Dendritic cell treated with granulocyte-macrophage colony-stimulating factor and Interleukin-4, amounts not matched to agents 40 ng/mL and 50 ng/mL, for 4 days (primary cell): ENCODE results near the gene RNU1-2.
"Not testable (repeated sequence)": the region's sequence is repeated elsewhere in the genome, so short reads cannot be mapped to it uniquely, and the experiment has no call there.

Source experiments
- H3K27ac Mint-ChIP-seq: one replicate; pipeline ENCODE4 v1.8.0; 2022; ENCODE audit warnings: mild to moderate bottlenecking, mixed read lengths
- H3K27me3 Mint-ChIP-seq: one replicate; pipeline ENCODE4 v1.8.0; 2022; ENCODE audit warnings: mild to moderate bottlenecking, mixed read lengths
- H3K36me3 Mint-ChIP-seq: one replicate; pipeline ENCODE4 v1.8.0; 2022; ENCODE audit warnings: low read depth, mixed read lengths
- H3K4me1 Mint-ChIP-seq: one replicate; pipeline ENCODE4 v1.8.0; 2022; ENCODE audit warnings: low read depth, mixed read lengths
- H3K4me3 Mint-ChIP-seq: one replicate; pipeline ENCODE4 v1.8.0; 2022; ENCODE audit warnings: mild to moderate bottlenecking, moderate library complexity, mixed read lengths
- H3K9me3 Mint-ChIP-seq: one replicate; pipeline ENCODE4 v1.8.0; 2022; ENCODE audit warnings: mixed read lengths
- intact Hi-C: fragments of 100-400 bp; cut with micrococcal nuclease; formaldehyde crosslinking; loops from one replicate; pipeline ENCODE4 v1.15.0; 2022

RNU1-2 gene

GRCh38 chr1:16924216-16924918, 28.6 kb downstream of the RNU1-2 start:
- Mint-ChIP-seq H3K4me1 (peaks cover 9% of the 10 kb centered on the region), H3K4me3 (no peak overlapping the region), H3K27me3 (peaks cover 9% of the 10 kb centered on the region), H3K27ac (no peak overlapping the region), H3K36me3 (no peaks in the 10 kb centered on the region), H3K9me3 (no peaks in the 10 kb centered on the region)
- intact Hi-C loops, result no loop called here

GRCh38 chr1:16924919-16925477, 29.2 kb downstream of the RNU1-2 start:
- Mint-ChIP-seq H3K9me3 (no peaks in the 10 kb centered on the region), H3K27me3 (peaks cover 9% of the 10 kb centered on the region), H3K36me3 (peaks cover 3% of the 10 kb centered on the region), H3K4me3 (no peak overlapping the region), H3K27ac (no peak overlapping the region), H3K4me1 (peaks cover 9% of the 10 kb centered on the region)
- intact Hi-C loops, result no loop called here

GRCh38 chr1:16925635-16926490, 30.1 kb downstream of the RNU1-2 start:
- peaks cover 12% of the 10 kb centered on the region for H3K36me3 Mint-ChIP-seq
- H3K9me3 Mint-ChIP-seq, result no peaks in the 10 kb centered on the region
- peaks cover 9% of the 10 kb centered on the region for H3K27me3 Mint-ChIP-seq
- peaks cover 9% of the 10 kb centered on the region for H3K4me1 Mint-ChIP-seq
- intact Hi-C loops, result no loop called here
- no peak overlapping the region for H3K27ac Mint-ChIP-seq
- no peak overlapping the region for H3K4me3 Mint-ChIP-seq

GRCh38 chr1:16926491-16927073, 30.8 kb downstream of the RNU1-2 start:
- Mint-ChIP-seq H3K4me1 (peaks cover 5% of the 10 kb centered on the region), H3K36me3 (peaks cover 17% of the 10 kb centered on the region), H3K9me3 (no peaks in the 10 kb centered on the region), H3K27me3 (peaks cover 5% of the 10 kb centered on the region), H3K27ac (no peak overlapping the region), H3K4me3 (no peak overlapping the region)
- intact Hi-C loops, result no loop called here

GRCh38 chr1:16927256-16927655, 31.5 kb downstream of the RNU1-2 start:
- Mint-ChIP-seq H3K27ac (no peak overlapping the region), H3K4me1 (no peaks in the 10 kb centered on the region), H3K4me3 (no peak overlapping the region), H3K9me3 (no peaks in the 10 kb centered on the region), H3K27me3 (no peaks in the 10 kb centered on the region), H3K36me3 (peaks cover 17% of the 10 kb centered on the region)
- intact Hi-C loops, result no loop called here

- Mint-ChIP-seq H3K4me3 (no peak overlapping the region), H3K9me3 (no peaks in the 10 kb centered on the region), H3K4me1 (no peaks in the 10 kb centered on the region), H3K27ac (no peak overlapping the region), H3K27me3 (no peaks in the 10 kb centered on the region), H3K36me3 (peaks cover 17% of the 10 kb centered on the region)
- intact Hi-C loops, result no loop called here
These were observed 32.1 kb downstream of the RNU1-2 start for GRCh38 chr1:16927711-16928485.

- H3K27ac Mint-ChIP-seq, result not testable (repeated sequence)
These were observed 33.6 kb downstream of the RNU1-2 start for GRCh38 chr1:16929146-16930041.

GRCh38 chr1:16931206-16931934, 35.6 kb downstream of the RNU1-2 start:
- H3K9me3 Mint-ChIP-seq, H3K4me1 Mint-ChIP-seq, H3K27ac Mint-ChIP-seq, H3K4me3 Mint-ChIP-seq, H3K27me3 Mint-ChIP-seq, intact Hi-C loops: not testable (repeated sequence)
- H3K36me3 Mint-ChIP-seq, result peaks cover 26% of the 10 kb centered on the region

More at GRCh38 chr1:16929146-16930041, 33.6 kb downstream of the RNU1-2 start:
- intact Hi-C loops, H3K4me1 Mint-ChIP-seq, H3K9me3 Mint-ChIP-seq, H3K27me3 Mint-ChIP-seq, H3K4me3 Mint-ChIP-seq: not testable (repeated sequence)
- H3K36me3 Mint-ChIP-seq, result peaks cover 17% of the 10 kb centered on the region

GRCh38 chr1:16933945-16934344, 38.2 kb downstream of the RNU1-2 start:
- H3K9me3 Mint-ChIP-seq, H3K4me3 Mint-ChIP-seq, intact Hi-C loops, H3K27ac Mint-ChIP-seq, H3K27me3 Mint-ChIP-seq, H3K4me1 Mint-ChIP-seq: not testable (repeated sequence)
- H3K36me3 Mint-ChIP-seq, result peaks cover 49% of the 10 kb centered on the region

GRCh38 chr1:16936580-16936979, 40.8 kb downstream of the RNU1-2 start:
- H3K27me3 Mint-ChIP-seq, H3K27ac Mint-ChIP-seq, H3K9me3 Mint-ChIP-seq, intact Hi-C loops, H3K4me1 Mint-ChIP-seq, H3K4me3 Mint-ChIP-seq: not testable (repeated sequence)
- peaks cover 46% of the 10 kb centered on the region for H3K36me3 Mint-ChIP-seq

- H3K27ac Mint-ChIP-seq, result no peak overlapping the region
- peaks cover 48% of the 10 kb centered on the region for H3K36me3 Mint-ChIP-seq
- no peaks in the 10 kb centered on the region for H3K4me1 Mint-ChIP-seq
- no peaks in the 10 kb centered on the region for H3K27me3 Mint-ChIP-seq
- intact Hi-C loops, result no loop called here
- H3K9me3 Mint-ChIP-seq, result no peaks in the 10 kb centered on the region
- H3K4me3 Mint-ChIP-seq, result no peak overlapping the region
These were observed 42.9 kb downstream of the RNU1-2 start for GRCh38 chr1:16938351-16939321.
